NCI-H2196 (cell line): ENCODE results near the gene FBXO5.
"Not testable (repeated sequence)": the region's sequence is repeated elsewhere in the genome, so short reads cannot be mapped to it uniquely, and the experiment has no call there.

Experiments
- DNase-seq: peaks from one replicate; lab custom pipeline; 2025; ENCODE audit not compliant: unreplicated experiment; lab: John Stamatoyannopoulos, UW

FBXO5 gene

GRCh38 chr6:152982904-152983636, at the start of gene FBXO5:
FBXO5 (minus strand) TSS chr6:152983041; CDS start chr6:152982959, 82 bp downstream.
- peak; percentile 97 for DNase-seq

GRCh38 chr6:153032255-153032882, 49.5 kb upstream of the FBXO5 start:
- peak; percentile 51 for DNase-seq

GRCh38 chr6:153031335-153031955, 48.6 kb upstream of the FBXO5 start:
- DNase-seq = no peak

GRCh38 chr6:153028963-153029362, 46.1 kb upstream of the FBXO5 start:
- DNase-seq = no peak

GRCh38 chr6:153028286-153028685, 45.4 kb upstream of the FBXO5 start:
- no peak for DNase-seq

- no peak for DNase-seq
Measured at GRCh38 chr6:153027480-153027879, 44.6 kb upstream of the FBXO5 start.

GRCh38 chr6:153024709-153025017, 41.8 kb upstream of the FBXO5 start:
- DNase-seq = no peak

- DNase-seq = peak; percentile 72
Measured at GRCh38 chr6:153023977-153024708, 41.3 kb upstream of the FBXO5 start.

- no peak for DNase-seq
Measured at GRCh38 chr6:153018355-153018754, 35.5 kb upstream of the FBXO5 start.

- no peak for DNase-seq
Measured at GRCh38 chr6:153016846-153017245, 34.0 kb upstream of the FBXO5 start.

- no peak for DNase-seq
Measured at GRCh38 chr6:153015094-153015640, 32.3 kb upstream of the FBXO5 start.

- DNase-seq = no peak
Measured at GRCh38 chr6:153013438-153013837, 30.6 kb upstream of the FBXO5 start.

- DNase-seq = no peak
Measured at GRCh38 chr6:153012856-153013255, 30.0 kb upstream of the FBXO5 start.

- DNase-seq = peak; percentile 32
Measured at GRCh38 chr6:153003366-153003690, 20.5 kb upstream of the FBXO5 start.

GRCh38 chr6:153002613-153003365, 19.9 kb upstream of the FBXO5 start, which contains the start of gene MTRF1L:
MTRF1L (minus strand) TSS chr6:153002709; CDS start chr6:153002685, 24 bp downstream.
- peak; percentile 96 for DNase-seq

GRCh38 chr6:153001767-153002612, 19.1 kb upstream of the FBXO5 start:
- DNase-seq = no peak

- DNase-seq = not testable (repeated sequence)
Measured at GRCh38 chr6:153000790-153001189, 17.9 kb upstream of the FBXO5 start.

GRCh38 chr6:153000243-153000642, 17.4 kb upstream of the FBXO5 start:
- DNase-seq = no peak

GRCh38 chr6:152999538-152999937, 16.7 kb upstream of the FBXO5 start:
- DNase-seq = not testable (repeated sequence)

- DNase-seq = no peak
Measured at GRCh38 chr6:152993847-152994246, 11.0 kb upstream of the FBXO5 start.
